Measurements from ENCODE around the gene OR10J4.

OR10J4 gene

DNA sequence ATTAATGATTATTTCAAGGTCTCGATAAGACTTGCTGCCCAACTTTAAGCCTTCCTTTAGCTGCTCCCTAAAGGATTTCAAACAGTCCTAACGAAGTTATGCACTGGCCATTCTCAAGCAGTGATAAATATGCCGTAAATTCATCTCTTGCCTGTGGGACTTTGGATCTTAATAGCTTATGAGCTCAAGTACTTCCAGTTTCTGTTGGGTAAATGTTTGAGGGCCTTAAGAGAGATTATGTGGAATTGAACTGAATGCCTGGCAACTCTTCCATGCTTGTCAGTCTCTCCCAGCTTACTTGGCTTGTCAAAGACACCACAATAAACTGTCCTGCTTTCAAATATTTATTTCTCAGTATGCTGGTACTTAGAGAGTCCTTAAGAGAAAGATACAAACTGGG is 3.5 kb upstream of the OR10J4 start:
- H3K4me1 ChIP-seq (ENCODE audit: low read length) = peaks cover 14% of the 10 kb centered on the region
- H2AFZ ChIP-seq (ENCODE audit: low read depth, low read length) = peak overlapping the region; percentile 62
- H3K9ac ChIP-seq (ENCODE audit: low read length) = no peak overlapping the region
- no peak overlapping the region for H3K27ac ChIP-seq (ENCODE audit: low read length)
- H3K27me3 ChIP-seq (ENCODE audit: low read depth, low read length) = no peaks in the 10 kb centered on the region
- TF ChIP-seq EZH2phosphoT487 (IDR thresholded peaks at IDR 0.05; ENCODE audit: low read depth) = no peak
- TF ChIP-seq, protein P1, sequence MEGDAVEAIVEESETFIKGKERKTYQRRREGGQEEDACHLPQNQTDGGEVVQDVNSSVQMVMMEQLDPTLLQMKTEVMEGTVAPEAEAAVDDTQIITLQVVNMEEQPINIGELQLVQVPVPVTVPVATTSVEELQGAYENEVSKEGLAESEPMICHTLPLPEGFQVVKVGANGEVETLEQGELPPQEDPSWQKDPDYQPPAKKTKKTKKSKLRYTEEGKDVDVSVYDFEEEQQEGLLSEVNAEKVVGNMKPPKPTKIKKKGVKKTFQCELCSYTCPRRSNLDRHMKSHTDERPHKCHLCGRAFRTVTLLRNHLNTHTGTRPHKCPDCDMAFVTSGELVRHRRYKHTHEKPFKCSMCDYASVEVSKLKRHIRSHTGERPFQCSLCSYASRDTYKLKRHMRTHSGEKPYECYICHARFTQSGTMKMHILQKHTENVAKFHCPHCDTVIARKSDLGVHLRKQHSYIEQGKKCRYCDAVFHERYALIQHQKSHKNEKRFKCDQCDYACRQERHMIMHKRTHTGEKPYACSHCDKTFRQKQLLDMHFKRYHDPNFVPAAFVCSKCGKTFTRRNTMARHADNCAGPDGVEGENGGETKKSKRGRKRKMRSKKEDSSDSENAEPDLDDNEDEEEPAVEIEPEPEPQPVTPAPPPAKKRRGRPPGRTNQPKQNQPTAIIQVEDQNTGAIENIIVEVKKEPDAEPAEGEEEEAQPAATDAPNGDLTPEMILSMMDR (IDR thresholded peaks at IDR 0.05; ENCODE audit: low read depth, low read length) = no peak
- peak overlapping the region; percentile 30 for H3K4me2 ChIP-seq (ENCODE audit: low read length)
- no peaks in the 10 kb centered on the region for H3K36me3 ChIP-seq (replicated peaks; ENCODE audit: low read depth, low read length)
- H3K79me2 ChIP-seq (ENCODE audit: low read length) = no peaks in the 10 kb centered on the region
- H4K20me1 ChIP-seq (ENCODE audit: insufficient read depth, low read length) = no peaks in the 10 kb centered on the region
- H3K4me3 ChIP-seq (ENCODE audit: low read length) = no peak overlapping the region
- no peaks in the 10 kb centered on the region for H3K9me3 ChIP-seq (ENCODE audit: insufficient read depth, low read length)

DNA sequence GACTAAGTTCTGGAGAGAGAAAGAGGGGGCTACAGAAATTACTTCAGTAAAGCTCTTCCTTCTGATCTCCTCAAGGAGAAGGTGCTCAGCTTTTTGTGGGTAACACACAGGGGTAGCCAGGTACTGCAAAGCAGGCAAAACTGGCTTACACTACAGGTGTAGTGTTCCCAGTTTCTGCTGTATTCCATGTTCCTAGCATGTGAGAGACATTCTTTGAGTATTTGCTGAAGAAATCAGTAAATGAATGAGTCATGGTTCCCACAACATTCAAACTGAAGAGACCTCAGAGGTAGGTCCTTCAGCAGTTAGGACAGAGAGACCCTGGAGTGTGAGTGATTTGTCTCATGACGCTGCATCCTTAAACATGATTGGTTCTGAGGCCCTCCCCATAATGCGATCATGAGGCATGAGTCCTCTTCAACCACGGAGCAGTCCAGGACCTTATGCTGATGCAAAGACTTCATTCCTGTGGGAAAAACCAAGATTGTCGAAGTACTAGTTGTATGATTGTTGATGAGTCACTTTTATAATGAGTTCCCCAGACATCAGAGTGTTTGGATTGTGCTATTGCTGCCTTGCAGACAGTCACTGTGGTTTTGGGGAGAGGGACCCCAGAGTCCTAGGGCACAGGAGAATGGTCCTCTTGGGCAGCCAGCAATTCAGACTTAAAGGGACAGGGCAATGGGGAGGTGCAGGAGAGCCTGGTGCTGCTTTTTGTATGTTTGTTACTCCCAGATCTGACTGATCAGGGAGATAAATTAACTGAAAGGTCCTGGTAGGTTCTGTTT is 2.7 kb upstream of the OR10J4 start:
- Histone ChIP-seq H3K27me3 (ENCODE audit: low read depth, low read length) (no peaks in the 10 kb centered on the region), H3K9me3 (ENCODE audit: insufficient read depth, low read length) (no peaks in the 10 kb centered on the region), H3K27ac (ENCODE audit: low read length) (no peak overlapping the region), H3K4me3 (ENCODE audit: low read length) (no peak overlapping the region), H2AFZ (ENCODE audit: low read depth, low read length) (no peak overlapping the region), H3K79me2 (ENCODE audit: low read length) (no peaks in the 10 kb centered on the region), H3K4me1 (ENCODE audit: low read length) (peaks cover 14% of the 10 kb centered on the region), H3K9ac (ENCODE audit: low read length) (no peak overlapping the region), H3K36me3 (replicated peaks; ENCODE audit: low read depth, low read length) (no peaks in the 10 kb centered on the region), H4K20me1 (ENCODE audit: insufficient read depth, low read length) (no peaks in the 10 kb centered on the region), H3K4me2 (ENCODE audit: low read length) (no peak overlapping the region)
- no peak for TF ChIP-seq EZH2phosphoT487 (IDR thresholded peaks at IDR 0.05; ENCODE audit: low read depth)
- TF ChIP-seq, protein P1 (IDR thresholded peaks at IDR 0.05; ENCODE audit: low read depth, low read length) = no peak

DNA sequence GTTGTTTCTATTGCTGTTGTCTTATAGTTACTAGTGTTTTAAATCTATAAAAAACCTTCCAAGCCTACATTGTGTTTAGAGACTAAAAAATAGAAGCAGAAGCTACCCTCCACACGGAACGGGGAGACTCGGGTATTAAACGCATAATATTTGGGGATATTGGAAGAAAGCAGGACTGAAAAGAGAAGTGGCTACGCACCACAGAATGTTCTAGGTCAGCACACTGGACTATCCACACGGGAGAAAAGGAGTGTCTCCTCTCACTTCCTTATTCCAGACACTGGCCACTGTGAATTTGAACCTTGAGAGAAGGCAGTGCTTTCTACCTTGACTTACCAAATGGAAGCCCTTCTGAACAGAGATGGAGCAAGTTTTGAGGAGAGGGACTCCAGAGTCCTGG is 1.0 kb upstream of the OR10J4 start:
- H3K27me3 ChIP-seq (ENCODE audit: low read depth, low read length) = no peaks in the 10 kb centered on the region

DNA sequence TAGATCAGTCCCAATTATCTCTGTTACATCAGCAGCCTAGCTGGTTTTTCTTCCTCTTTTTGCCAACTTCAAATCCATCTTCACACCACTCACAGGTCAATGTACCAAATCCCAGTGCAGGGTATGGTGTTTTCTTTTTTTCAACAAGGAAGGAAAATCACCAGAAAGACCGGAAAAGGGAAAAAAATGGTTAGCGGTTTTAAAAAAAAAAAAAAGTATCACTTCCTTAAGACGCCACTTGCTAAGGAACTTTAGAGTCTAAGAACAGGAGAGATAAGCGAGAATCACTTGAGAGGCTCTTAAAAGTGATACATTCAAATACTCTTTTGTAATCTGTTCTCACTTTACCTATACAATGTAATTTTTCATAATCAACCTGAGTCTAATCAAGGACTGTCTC is 4.5 kb downstream of the OR10J4 start:
- Histone ChIP-seq H3K4me1 (ENCODE audit: low read length) (peaks cover 40% of the 10 kb centered on the region), H3K27me3 (ENCODE audit: low read depth, low read length) (no peaks in the 10 kb centered on the region), H4K20me1 (ENCODE audit: insufficient read depth, low read length) (no peaks in the 10 kb centered on the region), H3K27ac (ENCODE audit: low read length) (peak overlapping the region; percentile 38), H3K9me3 (ENCODE audit: insufficient read depth, low read length) (no peaks in the 10 kb centered on the region), H3K4me2 (ENCODE audit: low read length) (peak overlapping the region; percentile 51), H3K9ac (ENCODE audit: low read length) (no peak overlapping the region; the same call in 1 of the 2 replicates), H2AFZ (ENCODE audit: low read depth, low read length) (no peak overlapping the region), H3K36me3 (replicated peaks; ENCODE audit: low read depth, low read length) (no peaks in the 10 kb centered on the region), H3K4me3 (ENCODE audit: low read length) (peak overlapping the region; percentile 15; the same call in 1 of the 2 replicates), H3K79me2 (ENCODE audit: low read length) (no peaks in the 10 kb centered on the region)
- no peak for TF ChIP-seq EZH2phosphoT487 (IDR thresholded peaks at IDR 0.05; ENCODE audit: low read depth)
- TF ChIP-seq, protein P1 (IDR thresholded peaks at IDR 0.05; ENCODE audit: low read depth, low read length) = no peak

More for the DNA sequence above, 1.0 kb upstream of the OR10J4 start:
- Histone ChIP-seq H3K4me3 (ENCODE audit: low read length) (no peak overlapping the region), H3K9me3 (ENCODE audit: insufficient read depth, low read length) (no peaks in the 10 kb centered on the region), H3K4me2 (ENCODE audit: low read length) (no peak overlapping the region), H3K27ac (ENCODE audit: low read length) (no peak overlapping the region), H4K20me1 (ENCODE audit: insufficient read depth, low read length) (no peaks in the 10 kb centered on the region), H3K9ac (ENCODE audit: low read length) (no peak overlapping the region), H3K79me2 (ENCODE audit: low read length) (no peaks in the 10 kb centered on the region), H3K4me1 (ENCODE audit: low read length) (peaks cover 26% of the 10 kb centered on the region), H3K36me3 (replicated peaks; ENCODE audit: low read depth, low read length) (no peaks in the 10 kb centered on the region), H2AFZ (ENCODE audit: low read depth, low read length) (no peak overlapping the region)
- TF ChIP-seq, protein P1 (IDR thresholded peaks at IDR 0.05; ENCODE audit: low read depth, low read length) = no peak
- no peak for TF ChIP-seq EZH2phosphoT487 (IDR thresholded peaks at IDR 0.05; ENCODE audit: low read depth)
